ENCODE results near the gene LRP3.
"Not testable (repeated sequence)": the region's sequence is repeated elsewhere in the genome, so short reads cannot be mapped to it uniquely, and the experiment has no call there.

Gene LRP3

DNA sequence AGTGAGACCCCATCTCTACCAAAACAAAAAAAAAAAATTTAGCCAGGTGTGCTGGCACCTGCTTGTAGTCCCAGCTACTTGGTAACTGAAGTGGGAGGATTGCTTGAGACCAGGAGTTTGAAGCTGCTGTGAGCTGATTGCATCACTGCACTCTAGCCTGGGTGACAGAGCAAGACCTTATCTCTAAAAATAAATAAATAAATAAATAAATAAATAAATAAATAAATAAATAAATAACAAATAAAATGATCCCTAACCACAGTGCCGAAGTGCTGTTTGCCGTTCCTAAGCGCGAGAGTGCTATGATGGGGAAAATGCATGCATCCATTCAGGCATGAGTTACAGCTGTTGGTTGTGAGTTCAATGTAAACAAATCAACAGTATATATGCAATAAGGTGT lies 35.0 kb upstream of the LRP3 start:
- H3K4me1 ChIP-seq (ENCODE audit: insufficient read depth, low read length, severe bottlenecking): no peaks in the 10 kb centered on the region

DNA sequence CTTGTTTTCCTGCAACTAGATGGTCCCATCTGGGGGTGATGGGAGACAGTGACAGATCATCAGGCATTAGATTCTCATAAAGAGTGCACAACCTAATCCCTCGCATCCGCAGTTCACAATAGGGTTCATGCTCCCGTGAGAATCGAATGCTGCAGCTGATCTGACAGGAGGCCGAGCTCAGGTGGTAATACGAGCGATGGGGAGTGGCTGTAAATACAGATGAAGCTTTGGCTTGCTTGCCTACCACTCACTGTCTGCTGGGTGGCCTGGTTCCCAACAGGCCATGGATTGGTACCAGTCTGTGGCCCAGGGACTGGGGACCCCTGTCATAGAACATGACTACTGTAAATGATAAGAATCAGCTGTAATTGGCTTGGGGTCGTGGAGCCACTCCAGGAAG lies 34.2 kb upstream of the LRP3 start:
- Histone ChIP-seq H4K20me1 (ENCODE audit: insufficient read depth, low read length) (no peaks in the 10 kb centered on the region), H3K27ac (ENCODE audit: low read depth, low read length, poor library complexity, severe bottlenecking) (no peak overlapping the region), H3K4me2 (ENCODE audit: low read length) (no peak overlapping the region)

More for the DNA sequence above, 35.0 kb upstream of the LRP3 start:
- no peak overlapping the region for H2AFZ ChIP-seq (ENCODE audit: low read length)
- no peak overlapping the region for H3K27ac ChIP-seq (ENCODE audit: low read depth, low read length, poor library complexity, severe bottlenecking)
- H3K4me3 ChIP-seq (ENCODE audit: low read depth, low read length, poor library complexity, severe bottlenecking): no peak overlapping the region
- H4K20me1 ChIP-seq (ENCODE audit: insufficient read depth, low read length): no peaks in the 10 kb centered on the region
- no peaks in the 10 kb centered on the region for H3K9me3 ChIP-seq (ENCODE audit: low read length)
- H3K4me2 ChIP-seq (ENCODE audit: low read length): no peak overlapping the region
- no peaks in the 10 kb centered on the region for H3K79me2 ChIP-seq (ENCODE audit: insufficient read depth, low read length)
- no peaks in the 10 kb centered on the region for H3K36me3 ChIP-seq (ENCODE audit: insufficient read depth, low read length)
- no peak overlapping the region for H3K9ac ChIP-seq (ENCODE audit: low read length)
- TF ChIP-seq, protein P1, sequence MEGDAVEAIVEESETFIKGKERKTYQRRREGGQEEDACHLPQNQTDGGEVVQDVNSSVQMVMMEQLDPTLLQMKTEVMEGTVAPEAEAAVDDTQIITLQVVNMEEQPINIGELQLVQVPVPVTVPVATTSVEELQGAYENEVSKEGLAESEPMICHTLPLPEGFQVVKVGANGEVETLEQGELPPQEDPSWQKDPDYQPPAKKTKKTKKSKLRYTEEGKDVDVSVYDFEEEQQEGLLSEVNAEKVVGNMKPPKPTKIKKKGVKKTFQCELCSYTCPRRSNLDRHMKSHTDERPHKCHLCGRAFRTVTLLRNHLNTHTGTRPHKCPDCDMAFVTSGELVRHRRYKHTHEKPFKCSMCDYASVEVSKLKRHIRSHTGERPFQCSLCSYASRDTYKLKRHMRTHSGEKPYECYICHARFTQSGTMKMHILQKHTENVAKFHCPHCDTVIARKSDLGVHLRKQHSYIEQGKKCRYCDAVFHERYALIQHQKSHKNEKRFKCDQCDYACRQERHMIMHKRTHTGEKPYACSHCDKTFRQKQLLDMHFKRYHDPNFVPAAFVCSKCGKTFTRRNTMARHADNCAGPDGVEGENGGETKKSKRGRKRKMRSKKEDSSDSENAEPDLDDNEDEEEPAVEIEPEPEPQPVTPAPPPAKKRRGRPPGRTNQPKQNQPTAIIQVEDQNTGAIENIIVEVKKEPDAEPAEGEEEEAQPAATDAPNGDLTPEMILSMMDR (IDR thresholded peaks at IDR 0.05; ENCODE audit: low read length): no peak
- TF ChIP-seq EZH2 (IDR thresholded peaks at IDR 0.05; ENCODE audit: borderline replicate concordance, low read length): no peak
- no peaks in the 10 kb centered on the region for H3K9me2 ChIP-seq (ENCODE audit: low read depth, low read length)
- H3F3A ChIP-seq (ENCODE audit: insufficient read depth, low read length): no peaks in the 10 kb centered on the region
- H3K27me3 ChIP-seq (ENCODE audit: insufficient read depth, low read length): no peaks in the 10 kb centered on the region

DNA sequence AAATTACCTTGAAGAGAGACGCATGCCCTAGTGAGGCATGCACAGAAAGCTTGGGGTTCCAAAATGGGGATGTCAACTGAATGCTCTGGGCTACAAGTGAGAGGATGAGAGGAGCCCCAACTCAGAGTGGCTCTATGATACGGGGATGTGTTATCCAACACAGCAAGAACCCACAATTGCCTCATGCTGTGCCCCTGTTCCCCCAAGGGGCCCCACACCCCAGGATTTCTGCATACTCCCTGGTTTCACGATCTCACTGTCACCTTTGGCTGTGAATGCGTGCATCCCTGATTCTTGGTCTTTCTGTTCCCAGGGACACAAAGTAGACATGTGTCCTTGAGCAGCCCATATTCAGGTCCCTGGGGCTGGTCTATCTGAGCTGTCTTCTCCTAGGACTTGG lies 32.9 kb upstream of the LRP3 start:
- H3K79me2 ChIP-seq (ENCODE audit: insufficient read depth, low read length): no peaks in the 10 kb centered on the region
- H3K4me3 ChIP-seq (ENCODE audit: low read depth, low read length, poor library complexity, severe bottlenecking): no peak overlapping the region
- no peaks in the 10 kb centered on the region for H3K9me2 ChIP-seq (ENCODE audit: low read depth, low read length)
- no peaks in the 10 kb centered on the region for H3K4me1 ChIP-seq (ENCODE audit: insufficient read depth, low read length, severe bottlenecking)
- no peaks in the 10 kb centered on the region for H3F3A ChIP-seq (ENCODE audit: insufficient read depth, low read length)
- no peak overlapping the region for H3K27ac ChIP-seq (ENCODE audit: low read depth, low read length, poor library complexity, severe bottlenecking)
- no peaks in the 10 kb centered on the region for H3K27me3 ChIP-seq (ENCODE audit: insufficient read depth, low read length)
- no peak overlapping the region for H3K4me2 ChIP-seq (ENCODE audit: low read length)
- H3K36me3 ChIP-seq (ENCODE audit: insufficient read depth, low read length): no peaks in the 10 kb centered on the region
- H3K9me3 ChIP-seq (ENCODE audit: low read length): no peaks in the 10 kb centered on the region
- no peaks in the 10 kb centered on the region for H4K20me1 ChIP-seq (ENCODE audit: insufficient read depth, low read length)
- H2AFZ ChIP-seq (ENCODE audit: low read length): no peak overlapping the region
- no peak for TF ChIP-seq EZH2 (IDR thresholded peaks at IDR 0.05; ENCODE audit: borderline replicate concordance, low read length)
- TF ChIP-seq, protein P1 (IDR thresholded peaks at IDR 0.05; ENCODE audit: low read length): no peak
- H3K9ac ChIP-seq (ENCODE audit: low read length): no peak overlapping the region

More for the DNA sequence above, 34.2 kb upstream of the LRP3 start:
- Histone ChIP-seq H3K79me2 (ENCODE audit: insufficient read depth, low read length) (no peaks in the 10 kb centered on the region), H3K4me3 (ENCODE audit: low read depth, low read length, poor library complexity, severe bottlenecking) (no peak overlapping the region), H3K9me2 (ENCODE audit: low read depth, low read length) (no peaks in the 10 kb centered on the region), H3K36me3 (ENCODE audit: insufficient read depth, low read length) (no peaks in the 10 kb centered on the region), H2AFZ (ENCODE audit: low read length) (no peak overlapping the region), H3K9me3 (ENCODE audit: low read length) (no peaks in the 10 kb centered on the region), H3K27me3 (ENCODE audit: insufficient read depth, low read length) (no peaks in the 10 kb centered on the region), H3K4me1 (ENCODE audit: insufficient read depth, low read length, severe bottlenecking) (no peaks in the 10 kb centered on the region), H3F3A (ENCODE audit: insufficient read depth, low read length) (no peaks in the 10 kb centered on the region), H3K9ac (ENCODE audit: low read length) (no peak overlapping the region)
- TF ChIP-seq EZH2 (IDR thresholded peaks at IDR 0.05; ENCODE audit: borderline replicate concordance, low read length): no peak

DNA sequence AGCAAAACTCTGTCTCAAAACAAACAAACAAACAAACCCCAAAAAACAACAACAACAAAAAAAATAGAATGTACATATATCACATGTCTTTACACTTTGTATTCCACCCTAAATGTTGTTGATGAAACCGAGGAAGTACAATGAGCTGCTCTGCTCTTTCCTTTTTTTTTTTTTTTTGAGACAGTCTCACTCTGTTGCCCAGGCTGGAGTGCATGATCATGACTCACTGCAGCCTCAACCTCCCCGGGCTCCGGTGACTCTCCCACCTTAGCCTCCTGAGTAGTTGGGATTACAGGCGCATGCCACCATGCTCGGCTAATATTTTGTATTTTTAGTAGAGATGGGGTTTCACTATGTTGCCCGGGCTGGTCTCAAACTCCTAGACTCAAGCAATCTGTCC lies 30.6 kb upstream of the LRP3 start:
- Histone ChIP-seq H3K9ac (ENCODE audit: low read length) (no peak overlapping the region), H3K4me2 (ENCODE audit: low read length) (no peak overlapping the region), H3K4me3 (ENCODE audit: low read depth, low read length, poor library complexity, severe bottlenecking) (no peak overlapping the region), H3K27me3 (ENCODE audit: insufficient read depth, low read length) (no peaks in the 10 kb centered on the region), H2AFZ (ENCODE audit: low read length) (no peak overlapping the region), H4K20me1 (ENCODE audit: insufficient read depth, low read length) (no peaks in the 10 kb centered on the region), H3F3A (ENCODE audit: insufficient read depth, low read length) (no peaks in the 10 kb centered on the region), H3K4me1 (ENCODE audit: insufficient read depth, low read length, severe bottlenecking) (no peaks in the 10 kb centered on the region), H3K27ac (ENCODE audit: low read depth, low read length, poor library complexity, severe bottlenecking) (no peak overlapping the region), H3K9me3 (ENCODE audit: low read length) (no peaks in the 10 kb centered on the region), H3K79me2 (ENCODE audit: insufficient read depth, low read length) (no peaks in the 10 kb centered on the region), H3K36me3 (ENCODE audit: insufficient read depth, low read length) (no peaks in the 10 kb centered on the region), H3K9me2 (ENCODE audit: low read depth, low read length) (no peaks in the 10 kb centered on the region)
- TF ChIP-seq EZH2 (IDR thresholded peaks at IDR 0.05; ENCODE audit: borderline replicate concordance, low read length): no peak
- TF ChIP-seq, protein P1 (IDR thresholded peaks at IDR 0.05; ENCODE audit: low read length): no peak

DNA sequence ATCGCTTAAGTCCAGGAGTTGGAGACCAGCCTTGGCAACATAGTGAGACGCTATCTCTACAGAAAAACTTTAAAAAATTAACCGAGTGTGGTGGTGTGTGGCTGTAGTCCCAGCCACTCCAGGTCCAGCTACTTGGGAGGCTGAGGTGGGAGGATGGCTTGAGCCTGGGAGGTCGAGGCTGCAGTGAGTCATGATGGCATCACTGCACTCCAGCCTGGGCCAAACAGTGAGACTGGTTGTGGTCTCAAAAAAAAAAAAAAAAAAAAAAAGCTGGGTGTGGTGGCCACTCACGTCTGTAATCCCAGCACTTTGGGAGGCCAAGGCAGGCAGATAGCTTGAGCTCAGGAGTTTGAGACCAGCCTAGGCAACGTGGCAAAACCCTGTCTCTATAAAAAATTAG lies 28.1 kb upstream of the LRP3 start:
- not testable (repeated sequence) for H3K9me2 ChIP-seq (ENCODE audit: low read depth, low read length); H3K4me3 ChIP-seq (ENCODE audit: low read depth, low read length, poor library complexity, severe bottlenecking); H3K4me2 ChIP-seq (ENCODE audit: low read length); H3K9ac ChIP-seq (ENCODE audit: low read length); H3K4me1 ChIP-seq (ENCODE audit: insufficient read depth, low read length, severe bottlenecking); H3K27ac ChIP-seq (ENCODE audit: low read depth, low read length, poor library complexity, severe bottlenecking); H2AFZ ChIP-seq (ENCODE audit: low read length); H4K20me1 ChIP-seq (ENCODE audit: insufficient read depth, low read length); H3F3A ChIP-seq (ENCODE audit: insufficient read depth, low read length); H3K36me3 ChIP-seq (ENCODE audit: insufficient read depth, low read length); H3K79me2 ChIP-seq (ENCODE audit: insufficient read depth, low read length); H3K27me3 ChIP-seq (ENCODE audit: insufficient read depth, low read length); H3K9me3 ChIP-seq (ENCODE audit: low read length)
